CD4-positive, alpha-beta T cell treated with Interleukin-2 at 100 ng/mL for 4 hours (primary cell): ENCODE measurements around the gene NRXN2.

Experiments
- DNase-seq: peaks from one replicate; pipeline ENCODE4 v3.0.0-alpha.2; 2020; ENCODE audit warnings: low spot score

NRXN2 gene

GRCh38 chr11:64590763-64591221 is 132.2 kb downstream of the NRXN2 start, which contains the start of gene SLC22A12:
Gene SLC22A12 (plus strand): TSS chr11:64591220. CDS start chr11:64591557, 337 bp downstream.
- no peak for DNase-seq

- no peak for DNase-seq
Measured at GRCh38 chr11:64588701-64589100, 134.3 kb downstream of the NRXN2 start.

GRCh38 chr11:64586366-64586765 is 136.6 kb downstream of the NRXN2 start:
- DNase-seq, result no peak

- DNase-seq, result no peak
Measured at GRCh38 chr11:64585150-64585549, 137.8 kb downstream of the NRXN2 start.

- DNase-seq, result no peak
Measured at GRCh38 chr11:64583296-64584262, 139.4 kb downstream of the NRXN2 start.

- DNase-seq, result no peak
Measured at GRCh38 chr11:64582885-64583284, 140.1 kb downstream of the NRXN2 start.

- no peak for DNase-seq
Measured at GRCh38 chr11:64581057-64581523, 141.9 kb downstream of the NRXN2 start.

- DNase-seq, result no peak
Measured at GRCh38 chr11:64580412-64580811, 142.6 kb downstream of the NRXN2 start.

GRCh38 chr11:64577202-64577601 is 145.8 kb downstream of the NRXN2 start:
- DNase-seq, result no peak

GRCh38 chr11:64572143-64572542 is 150.9 kb downstream of the NRXN2 start:
- no peak for DNase-seq

GRCh38 chr11:64571410-64572091 is 151.4 kb downstream of the NRXN2 start:
- no peak for DNase-seq

- no peak for DNase-seq
Measured at GRCh38 chr11:64571050-64571409, 152.0 kb downstream of the NRXN2 start.

GRCh38 chr11:64570341-64570740 is 152.7 kb downstream of the NRXN2 start:
- no peak for DNase-seq

GRCh38 chr11:64569300-64569970 is 153.6 kb downstream of the NRXN2 start:
- DNase-seq, result no peak

GRCh38 chr11:64568584-64569140 is 154.3 kb downstream of the NRXN2 start:
- DNase-seq, result no peak

- no peak for DNase-seq
Measured at GRCh38 chr11:64568041-64568571, 154.9 kb downstream of the NRXN2 start.

- DNase-seq, result no peak
Measured at GRCh38 chr11:64566915-64567891, 155.8 kb downstream of the NRXN2 start.

- peak; percentile 2 for DNase-seq
Measured at GRCh38 chr11:64566042-64566914, 156.7 kb downstream of the NRXN2 start.
